Effector CD8-positive, alpha-beta T cell (primary cell): ENCODE measurements around the gene PTPRN.

Experiments
- DNase-seq: peaks from one replicate; lab custom pipeline; 2025; lab: John Stamatoyannopoulos, UW

Gene PTPRN

GRCh38 chr2:219245148-219245898, 63.9 kb downstream of the PTPRN start, which contains the start of the genes GLB1L and STK16:
Gene GLB1L (minus strand): TSS chr2:219245444. CDS start chr2:219243573, 1,871 bp downstream.
Gene STK16 (plus strand): TSS chr2:219245479. CDS start chr2:219246000, 521 bp downstream.
- DNase-seq, result peak; percentile 70

- DNase-seq, result no peak
Measured at GRCh38 chr2:219244789-219245147, 64.4 kb downstream of the PTPRN start.

DNA sequence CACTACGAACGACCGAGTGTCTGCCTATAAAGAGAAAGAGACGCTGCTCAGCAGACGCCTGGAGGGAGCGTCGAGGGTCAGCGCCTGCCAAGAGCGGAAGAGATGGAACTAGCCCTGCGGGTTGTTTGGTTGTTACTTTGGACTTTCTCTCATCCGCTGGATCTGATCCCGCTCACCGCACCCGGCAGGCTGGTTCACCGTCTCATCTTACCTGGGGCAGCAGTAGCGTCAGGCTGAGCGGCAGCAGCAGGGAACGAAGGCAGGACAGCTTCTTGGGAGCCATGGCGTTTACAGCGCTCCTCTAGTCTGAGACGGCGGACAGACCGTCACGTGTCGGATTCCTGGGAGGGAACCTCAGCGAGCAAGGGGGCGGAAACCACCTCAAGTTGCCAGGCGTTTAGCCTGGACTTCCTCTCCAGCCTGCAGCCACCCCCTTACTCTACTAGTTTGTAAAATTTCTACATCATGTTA, 65.9 kb downstream of the PTPRN start:
- no peak for DNase-seq
